Neuronal stem cell (in vitro differentiated cells): ENCODE measurements around the gene CSN3.

Experiments used
- DNase-seq: peaks from one replicate; pipeline ENCODE4 v3.0.0-alpha.2; 2013; ENCODE audit warnings: low spot score
- H2AFZ ChIP-seq: one replicate; pipeline ENCODE4 v1.6.1; 2013; ENCODE audit warnings: mild to moderate bottlenecking, low read length, inconsistent platforms
- H2AK5ac ChIP-seq: 2 replicates; pipeline ENCODE4 v1.6.1; 2013; ENCODE audit warnings: low read depth, mild to moderate bottlenecking, inconsistent platforms, low read length, moderate library complexity, mixed read lengths
- H2BK120ac ChIP-seq: 2 replicates; pipeline ENCODE4 v1.6.1; 2013; ENCODE audit warnings: low read depth, mild to moderate bottlenecking, inconsistent platforms, low read length, moderate library complexity, mixed read lengths
- H2BK12ac ChIP-seq: one replicate; pipeline ENCODE4 v1.6.1; 2013; ENCODE audit warnings: low read length, inconsistent platforms
- H2BK15ac ChIP-seq: 2 replicates; pipeline ENCODE4 v1.6.1; 2013; ENCODE audit warnings: mild to moderate bottlenecking, low read length, inconsistent platforms, mixed read lengths
- H2BK5ac ChIP-seq: one replicate; pipeline ENCODE4 v1.6.1; 2013; ENCODE audit warnings: inconsistent platforms, mild to moderate bottlenecking, low read length, moderate library complexity
- H3K14ac ChIP-seq: one replicate; pipeline ENCODE4 v1.6.1; 2013; ENCODE audit warnings: low read length, inconsistent platforms
- H3K18ac ChIP-seq: 2 replicates; pipeline ENCODE4 v1.6.1; 2013; ENCODE audit warnings: low read length, inconsistent platforms
- H3K23ac ChIP-seq: 2 replicates; pipeline ENCODE4 v1.6.1; 2013; ENCODE audit warnings: low read depth, mild to moderate bottlenecking, mixed read lengths, low read length, inconsistent platforms; ENCODE audit not compliant: poor library complexity
- H3K27ac ChIP-seq: replicated peaks from 3 replicates; pipeline ENCODE4 v1.5.1; 2013; ENCODE audit warnings: low read length, inconsistent platforms
- H3K27me3 ChIP-seq, 3 experiments: 2 replicates each; pipeline ENCODE4 v1.6.1; 2013; ENCODE audit warnings: low read length in 3 of 3, mild to moderate bottlenecking in 2 of 3, inconsistent platforms in 1 of 3, low read depth in 1 of 3, mixed read lengths in 1 of 3, moderate library complexity in 1 of 3; ENCODE audit not compliant: control insufficient read depth in 3 of 3, insufficient read depth in 3 of 3
- H3K36me3 ChIP-seq, 2 donors: replicated peaks in 1 of 2; 2 replicates each; pipeline ENCODE4 v1.6.1; 2013; ENCODE audit warnings: low read length in 2 of 2; ENCODE audit not compliant: control insufficient read depth in 2 of 2, insufficient read depth in 2 of 2
- H3K4ac ChIP-seq: 2 replicates; pipeline ENCODE4 v1.6.1; 2013; ENCODE audit warnings: inconsistent platforms, mild to moderate bottlenecking, low read length, moderate library complexity
- H3K4me1 ChIP-seq, 2 donors: 1 replicate in 1 of 2; 2 replicates in 1 of 2; pipeline ENCODE4 v1.6.1; 2013; ENCODE audit warnings: low read length in 2 of 2, low read depth in 1 of 2; ENCODE audit not compliant: control insufficient read depth in 2 of 2, insufficient read depth in 1 of 2
- H3K4me2 ChIP-seq: one replicate; pipeline ENCODE4 v1.6.1; 2013; ENCODE audit warnings: mild to moderate bottlenecking, low read length, inconsistent platforms; ENCODE audit not compliant: insufficient read depth, poor library complexity, severe bottlenecking
- H3K4me3 ChIP-seq, 2 donors: 2 replicates each; pipeline ENCODE4 v1.5.1; 2013; ENCODE audit warnings: low read length in 2 of 2, mild to moderate bottlenecking in 2 of 2, inconsistent platforms in 1 of 2, moderate library complexity in 1 of 2
- H3K79me1 ChIP-seq: one replicate; pipeline ENCODE4 v1.6.1; 2013; ENCODE audit warnings: low read depth, mild to moderate bottlenecking, inconsistent platforms, low read length, moderate library complexity
- H3K9ac ChIP-seq: one replicate; pipeline ENCODE4 v1.6.1; 2013; ENCODE audit warnings: mild to moderate bottlenecking, low read depth, low read length, inconsistent platforms; ENCODE audit not compliant: poor library complexity
- H3K9me3 ChIP-seq, 2 donors: replicated peaks in 1 of 2; 2 replicates each; pipeline versions ENCODE3 to v1.6.1; 2013; ENCODE audit warnings: low read length in 2 of 2, mild to moderate bottlenecking in 2 of 2, inconsistent platforms in 1 of 2, low read depth in 1 of 2, mixed read lengths in 1 of 2, moderate library complexity in 1 of 2; ENCODE audit not compliant: control insufficient read depth in 2 of 2, insufficient read depth in 1 of 2
- H4K8ac ChIP-seq: one replicate; pipeline ENCODE4 v1.6.1; 2013; ENCODE audit warnings: low read depth, mild to moderate bottlenecking, inconsistent platforms, low read length, moderate library complexity
- H4K91ac ChIP-seq: one replicate; pipeline ENCODE4 v1.6.1; 2013; ENCODE audit warnings: low read length, low read depth, mild to moderate bottlenecking, inconsistent platforms; ENCODE audit not compliant: poor library complexity
- WGBS, 2 donors: extraction: QIAGEN DNeasy Blood & Tissue Kit; methylation state at CpG; one replicate each; pipeline ENCODE4 v1.1.7; 2013; ENCODE audit warnings: missing lambda C conversion rate in 2 of 2, mixed read lengths in 1 of 2; ENCODE audit not compliant: insufficient read length in 2 of 2, insufficient replicate concordance in 1 of 2; ENCODE audit errors: extremely low coverage in 2 of 2; 5-methylcytosine and 5-hydroxymethylcytosine counted together

Gene CSN3

GRCh38 chr4:70280567-70280966 is 38.2 kb downstream of the CSN3 start:
- H3K4me2 ChIP-seq: no peak overlapping the region
- no peak for DNase-seq

GRCh38 chr4:70288651-70289050 is 46.3 kb downstream of the CSN3 start:
- no peaks in the 10 kb centered on the region for H3K36me3 ChIP-seq
- no peak overlapping the region for H2AK5ac ChIP-seq
- WGBS, 2 donors: no CpG with 5 or more reads among the region's 1 CpG

More at GRCh38 chr4:70280567-70280966, 38.2 kb downstream of the CSN3 start:
- Histone ChIP-seq H2BK12ac (no peak overlapping the region), H3K27ac (no peak overlapping the region), H4K91ac (no peak overlapping the region), H2BK5ac (no peak overlapping the region), H3K36me3 (no peaks in the 10 kb centered on the region), H3K14ac (no peak overlapping the region), H3K9me3 (no peaks in the 10 kb centered on the region), H2AK5ac (no peak overlapping the region), H4K8ac (no peak overlapping the region), H3K4me1 (no peaks in the 10 kb centered on the region), H2BK120ac (no peak overlapping the region), H3K79me1 (no peaks in the 10 kb centered on the region), H3K4me3 (no peak overlapping the region), H3K9ac (no peak overlapping the region), H2BK15ac (no peak overlapping the region), H2AFZ (no peak overlapping the region), H3K23ac (no peak overlapping the region), H3K27me3 (no peaks in the 10 kb centered on the region), H3K18ac (no peak overlapping the region), H3K4ac (no peak overlapping the region)
- WGBS, 2 donors: no CpG with 5 or more reads among the region's 1 CpG

GRCh38 chr4:70291341-70291740 is 48.9 kb downstream of the CSN3 start:
- Histone ChIP-seq H2BK5ac (no peak overlapping the region), H3K23ac (no peak overlapping the region), H3K14ac (no peak overlapping the region), H3K27me3 (no peaks in the 10 kb centered on the region), H2BK12ac (no peak overlapping the region), H3K9me3 (no peaks in the 10 kb centered on the region), H3K4me1 (peaks cover 0 to 2% of the 10 kb centered on the region in 2 donors), H2BK120ac (no peak overlapping the region), H3K4me3 (no peak overlapping the region), H4K8ac (no peak overlapping the region), H3K4ac (no peak overlapping the region), H3K79me1 (no peaks in the 10 kb centered on the region), H2BK15ac (no peak overlapping the region), H3K18ac (no peak overlapping the region), H2AK5ac (no peak overlapping the region), H3K4me2 (no peak overlapping the region), H3K27ac (no peak overlapping the region), H3K36me3 (no peaks in the 10 kb centered on the region), H4K91ac (no peak overlapping the region), H2AFZ (no peak overlapping the region), H3K9ac (no peak overlapping the region)
- no CpG with 5 or more reads among the region's 2 CpGs for WGBS, 2 donors
- no peak for DNase-seq

More at GRCh38 chr4:70288651-70289050, 46.3 kb downstream of the CSN3 start:
- Histone ChIP-seq H3K14ac (no peak overlapping the region), H3K27me3 (no peaks in the 10 kb centered on the region), H4K8ac (no peak overlapping the region), H2BK120ac (no peak overlapping the region), H3K4ac (no peak overlapping the region), H3K18ac (no peak overlapping the region), H3K9me3 (no peaks in the 10 kb centered on the region), H3K4me2 (no peak overlapping the region), H2BK15ac (no peak overlapping the region), H3K4me1 (no peaks in the 10 kb centered on the region), H3K4me3 (no peak overlapping the region), H2AFZ (no peak overlapping the region), H3K27ac (no peak overlapping the region), H3K79me1 (no peaks in the 10 kb centered on the region), H2BK12ac (no peak overlapping the region), H2BK5ac (no peak overlapping the region), H3K9ac (no peak overlapping the region), H3K23ac (no peak overlapping the region), H4K91ac (no peak overlapping the region)
- DNase-seq: no peak

- Histone ChIP-seq H4K8ac (no peak overlapping the region), H3K18ac (no peak overlapping the region), H3K9me3 (no peaks in the 10 kb centered on the region), H2BK5ac (no peak overlapping the region), H3K4me1 (peaks cover 0 to 3% of the 10 kb centered on the region in 2 donors), H3K23ac (no peak overlapping the region), H4K91ac (no peak overlapping the region), H2AFZ (no peak overlapping the region), H2BK120ac (no peak overlapping the region), H3K9ac (no peak overlapping the region), H3K27ac (no peak overlapping the region), H3K14ac (no peak overlapping the region), H3K27me3 (no peaks in the 10 kb centered on the region), H3K4ac (no peak overlapping the region), H3K36me3 (no peaks in the 10 kb centered on the region), H3K79me1 (no peaks in the 10 kb centered on the region), H2BK15ac (no peak overlapping the region), H3K4me2 (no peak overlapping the region), H2AK5ac (no peak overlapping the region), H3K4me3 (no peak overlapping the region), H2BK12ac (no peak overlapping the region)
- DNase-seq: no peak
Measured at GRCh38 chr4:70297576-70297975, 55.2 kb downstream of the CSN3 start.
